ENCODE data around the gene MYOZ1.
A peak's percentile ranks its signal among the peaks of the same experiment; 100 is the strongest.
"Not testable (repeated sequence)": the region's sequence is repeated elsewhere in the genome, so short reads cannot be mapped to it uniquely, and the experiment has no call there.

MYOZ1 gene

DNA sequence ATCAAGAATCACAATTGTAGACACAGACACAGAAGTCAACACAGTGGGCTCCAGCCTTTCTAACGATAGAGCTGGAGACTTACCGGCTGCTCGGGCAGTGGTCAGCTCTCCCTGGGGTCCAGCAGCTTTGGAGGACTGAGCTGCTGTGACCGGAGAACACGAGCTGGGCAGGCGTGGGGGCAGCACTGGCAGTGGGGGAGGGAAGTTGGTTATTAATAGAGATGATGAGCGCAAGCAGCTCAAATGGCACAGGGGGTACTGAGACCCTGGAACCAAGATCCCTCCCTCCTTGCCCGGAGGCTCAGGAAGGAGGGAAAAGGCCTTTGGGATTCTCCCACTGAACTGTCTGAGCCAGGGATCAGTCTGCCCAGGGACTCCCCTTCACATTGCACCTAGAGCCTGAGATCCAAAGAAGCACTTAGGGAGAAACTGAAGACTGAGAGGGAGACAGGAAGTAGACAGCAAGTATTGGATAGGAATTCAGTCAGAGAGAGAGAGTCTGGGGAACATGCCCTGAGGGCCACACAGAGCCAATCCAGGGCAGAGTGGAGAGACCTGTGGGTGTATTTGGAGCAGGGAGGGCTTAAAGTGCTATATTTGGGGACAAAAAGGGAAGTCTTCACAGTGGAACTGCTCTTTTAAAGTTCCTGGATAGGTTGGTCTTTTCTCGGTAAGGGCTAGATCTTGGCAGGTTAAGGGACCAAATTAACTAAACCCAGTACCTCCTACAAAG, at the start of gene MYOZ1:
Gene MYOZ1 (minus strand): TSS at position 147 of the 733 bp plus-strand sequence. CDS start 1,457 bp downstream, outside the sequence.
- peak; percentile 7 for DNase-seq (ENCODE audit: low spot score)

DNA sequence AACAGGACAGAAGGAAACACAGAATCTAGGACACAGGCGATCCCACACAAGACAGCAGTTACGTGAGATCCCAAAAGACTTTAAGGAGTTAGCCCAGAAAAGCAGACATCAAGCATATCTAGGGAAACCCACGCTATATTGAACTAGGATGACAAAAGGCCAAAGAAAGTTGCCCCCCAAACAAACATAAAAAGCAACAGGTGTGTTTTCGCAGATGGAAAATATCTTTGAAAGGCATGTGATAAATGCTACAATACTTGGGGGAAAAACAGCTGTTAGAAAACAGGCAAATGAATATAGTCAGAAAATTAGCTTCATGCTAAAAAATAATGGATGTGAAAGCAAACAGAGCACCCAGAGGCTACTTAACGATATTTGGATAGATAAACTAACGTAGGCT, 49.5 kb upstream of the MYOZ1 start:
- not testable (repeated sequence) for DNase-seq (ENCODE audit: low spot score)

DNA sequence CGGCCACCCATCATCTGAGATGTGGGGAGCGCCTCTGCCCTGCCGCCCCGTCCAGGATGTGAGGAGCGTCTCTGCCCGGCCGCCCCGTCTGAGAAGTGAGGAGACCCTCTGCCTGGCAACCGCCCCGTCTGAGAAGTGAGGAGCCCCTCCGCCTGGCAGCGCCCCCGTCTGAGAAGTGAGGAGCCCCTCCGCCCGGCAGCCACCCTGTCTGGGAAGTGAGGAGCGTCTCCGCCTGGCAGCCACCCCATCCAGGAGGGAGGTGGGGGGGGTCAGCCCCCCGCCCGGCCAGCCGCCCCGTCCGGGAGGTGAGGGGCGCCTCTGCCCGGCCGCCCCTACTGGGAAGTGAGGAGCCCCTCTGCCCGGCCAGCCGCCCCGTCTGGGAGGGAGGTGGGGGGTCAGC, 48.3 kb upstream of the MYOZ1 start:
- not testable (repeated sequence) for DNase-seq (ENCODE audit: low spot score)

GRCh38 chr10:73687641-73688040, 46.4 kb upstream of the MYOZ1 start:
- DNase-seq (ENCODE audit: low spot score): not testable (repeated sequence)

- not testable (repeated sequence) for DNase-seq (ENCODE audit: low spot score)
Observed at GRCh38 chr10:73674546-73674945, 33.3 kb upstream of the MYOZ1 start.

GRCh38 chr10:73668378-73668777, 27.1 kb upstream of the MYOZ1 start:
- DNase-seq (ENCODE audit: low spot score): not testable (repeated sequence)

- not testable (repeated sequence) for DNase-seq (ENCODE audit: low spot score)
Observed at GRCh38 chr10:73666153-73666809, 25.0 kb upstream of the MYOZ1 start.

DNA sequence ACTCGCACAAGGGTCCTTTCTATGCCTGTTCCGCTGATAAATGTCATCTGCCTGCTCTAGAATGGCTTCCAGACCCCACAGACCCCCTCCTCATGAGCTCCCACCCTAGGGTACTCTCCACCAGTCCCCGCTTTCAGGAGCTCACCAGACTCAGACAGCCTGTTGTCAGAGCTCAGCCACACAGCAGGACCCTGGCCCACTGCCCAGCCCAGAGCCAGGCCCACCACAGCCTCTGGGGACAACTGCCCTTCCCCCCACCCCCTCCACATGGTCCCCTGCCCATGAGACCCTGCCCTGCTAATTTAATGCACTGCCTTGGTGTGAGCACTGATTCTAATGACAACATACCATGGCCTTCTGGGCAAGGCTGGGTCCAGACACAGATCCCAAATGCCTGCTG, 24.3 kb upstream of the MYOZ1 start:
- not testable (repeated sequence) for DNase-seq (ENCODE audit: low spot score)

DNA sequence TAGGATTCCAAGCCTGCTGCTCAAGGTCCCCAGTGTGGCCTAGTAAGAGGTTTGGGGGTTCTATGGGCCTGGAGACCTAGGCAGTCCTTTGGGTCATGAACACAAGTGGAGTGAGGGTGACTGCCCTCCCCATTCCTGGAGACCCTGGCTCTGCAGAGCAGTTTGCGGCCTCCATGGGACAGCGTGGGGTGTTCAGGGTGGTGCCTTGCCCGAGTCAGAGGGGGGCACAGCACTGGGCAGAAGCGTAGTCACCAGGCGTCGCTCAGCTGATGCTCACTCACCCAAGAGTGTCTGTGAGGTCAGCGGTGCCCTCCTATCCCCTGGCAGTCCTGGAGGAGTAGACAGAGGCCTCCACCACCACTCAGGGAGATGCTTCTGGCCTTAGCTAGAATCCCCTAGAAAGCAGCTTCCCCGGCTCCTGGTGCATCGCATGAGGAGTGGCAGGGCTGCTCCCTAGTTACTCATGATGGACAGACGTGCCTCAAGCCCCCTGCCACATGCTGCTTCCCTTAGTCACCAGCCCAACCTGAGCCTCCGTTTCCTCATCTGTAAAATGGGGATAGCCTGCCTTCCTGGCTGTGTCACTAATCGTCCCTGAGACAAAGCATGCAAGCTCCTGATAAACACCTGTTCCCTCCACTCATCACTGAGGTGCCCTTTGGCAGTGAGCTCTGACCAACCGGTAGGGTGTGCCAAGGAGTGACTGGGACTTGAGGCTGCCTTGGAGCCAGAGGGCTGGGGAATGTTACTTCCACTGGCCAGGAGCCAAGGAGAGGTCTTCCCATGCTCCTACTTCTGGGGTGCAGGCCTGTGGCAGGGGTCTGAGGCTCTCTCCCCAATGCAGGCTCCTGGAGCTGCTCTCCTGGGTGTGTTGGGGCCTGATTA, 23.1 kb upstream of the MYOZ1 start:
- DNase-seq (ENCODE audit: low spot score): not testable (repeated sequence)

GRCh38 chr10:73663621-73664020, 22.3 kb upstream of the MYOZ1 start:
- not testable (repeated sequence) for DNase-seq (ENCODE audit: low spot score)

- DNase-seq (ENCODE audit: low spot score): not testable (repeated sequence)
Observed at GRCh38 chr10:73662705-73663104, 21.4 kb upstream of the MYOZ1 start.

DNA sequence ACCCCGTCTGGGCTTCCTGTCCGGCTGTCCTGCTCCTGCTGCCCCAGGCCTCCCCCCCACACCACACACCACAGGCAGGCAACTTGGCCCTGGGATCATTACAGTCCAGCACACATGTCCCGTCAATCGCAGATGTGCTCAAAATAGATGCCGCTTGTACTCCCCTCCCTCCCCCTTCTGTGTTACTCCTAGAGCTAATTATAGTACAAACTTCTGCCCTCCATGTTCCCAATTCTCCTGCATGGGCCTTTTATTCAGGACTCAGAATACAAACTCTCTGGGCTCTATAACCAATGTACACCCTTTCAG, 14.7 kb upstream of the MYOZ1 start, which contains the start of gene SYNPO2L:
Gene SYNPO2L (minus strand): TSS at position 40 of the 309 bp plus-strand sequence. CDS start 107 bp downstream, outside the sequence.
- DNase-seq (ENCODE audit: low spot score): no peak

DNA sequence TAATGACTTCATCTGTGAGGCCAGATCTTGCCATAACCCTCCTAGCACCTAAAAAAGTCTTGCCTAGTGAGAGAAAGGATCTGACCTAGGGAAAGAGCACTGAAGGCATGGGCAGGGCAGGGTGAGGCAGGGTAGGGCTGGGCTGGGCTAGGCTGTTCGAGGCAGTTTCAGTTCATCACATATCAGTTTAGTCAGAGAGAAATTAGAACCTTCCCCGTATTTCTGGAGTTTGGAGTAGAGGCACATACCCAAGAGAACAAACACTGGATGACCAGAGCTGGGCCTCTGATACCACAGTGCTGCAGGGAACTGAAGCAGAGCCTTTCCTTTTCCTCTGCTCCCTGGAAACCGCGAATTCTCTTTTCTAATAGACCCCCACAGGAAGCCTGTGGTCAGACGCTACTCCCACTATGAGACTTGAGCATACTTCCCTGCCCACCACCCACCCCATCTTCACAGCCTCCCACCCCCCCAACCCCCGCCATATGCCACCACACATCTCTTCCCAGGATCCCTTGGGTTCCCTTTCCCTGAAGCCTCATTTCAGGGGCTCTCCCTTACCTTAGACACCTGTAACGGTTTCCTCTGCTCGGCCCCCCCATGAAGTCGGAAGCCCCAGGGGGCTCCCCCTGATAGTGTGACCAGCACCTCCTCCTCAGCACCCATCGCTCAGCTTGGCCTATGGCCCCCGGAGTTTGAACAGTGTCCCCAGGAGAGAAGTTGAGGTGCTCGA, 14.1 kb upstream of the MYOZ1 start:
- DNase-seq (ENCODE audit: low spot score): no peak

- DNase-seq (ENCODE audit: low spot score): peak; percentile 56
Observed at GRCh38 chr10:73653701-73654100, 12.4 kb upstream of the MYOZ1 start.

DNA sequence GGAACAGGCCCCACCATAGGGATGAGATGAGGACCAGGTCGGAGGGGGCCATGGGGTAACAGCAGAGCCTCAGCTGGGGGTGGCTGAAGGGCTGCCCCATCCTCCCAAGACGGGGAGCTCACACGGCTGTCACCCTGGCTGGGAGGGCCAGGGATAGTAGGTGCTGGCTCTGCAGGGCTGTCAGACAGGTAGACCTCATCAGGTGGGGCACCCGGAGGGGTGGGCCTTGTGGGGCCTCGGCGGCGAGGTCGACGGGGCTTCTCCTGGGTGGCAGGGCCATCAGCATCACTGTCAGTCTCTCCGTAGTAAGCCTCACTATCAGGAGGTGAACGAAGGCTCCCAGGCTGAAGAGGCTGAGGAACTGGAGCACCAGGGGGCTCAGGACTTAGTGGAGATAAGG, 11.9 kb upstream of the MYOZ1 start:
- peak; percentile 2 for DNase-seq (ENCODE audit: low spot score)

- DNase-seq (ENCODE audit: low spot score): peak; percentile 2
Observed at GRCh38 chr10:73650537-73651331, 9.5 kb upstream of the MYOZ1 start.

- peak; percentile 1 for DNase-seq (ENCODE audit: low spot score)
Observed at GRCh38 chr10:73649876-73650536, 8.7 kb upstream of the MYOZ1 start.

DNA sequence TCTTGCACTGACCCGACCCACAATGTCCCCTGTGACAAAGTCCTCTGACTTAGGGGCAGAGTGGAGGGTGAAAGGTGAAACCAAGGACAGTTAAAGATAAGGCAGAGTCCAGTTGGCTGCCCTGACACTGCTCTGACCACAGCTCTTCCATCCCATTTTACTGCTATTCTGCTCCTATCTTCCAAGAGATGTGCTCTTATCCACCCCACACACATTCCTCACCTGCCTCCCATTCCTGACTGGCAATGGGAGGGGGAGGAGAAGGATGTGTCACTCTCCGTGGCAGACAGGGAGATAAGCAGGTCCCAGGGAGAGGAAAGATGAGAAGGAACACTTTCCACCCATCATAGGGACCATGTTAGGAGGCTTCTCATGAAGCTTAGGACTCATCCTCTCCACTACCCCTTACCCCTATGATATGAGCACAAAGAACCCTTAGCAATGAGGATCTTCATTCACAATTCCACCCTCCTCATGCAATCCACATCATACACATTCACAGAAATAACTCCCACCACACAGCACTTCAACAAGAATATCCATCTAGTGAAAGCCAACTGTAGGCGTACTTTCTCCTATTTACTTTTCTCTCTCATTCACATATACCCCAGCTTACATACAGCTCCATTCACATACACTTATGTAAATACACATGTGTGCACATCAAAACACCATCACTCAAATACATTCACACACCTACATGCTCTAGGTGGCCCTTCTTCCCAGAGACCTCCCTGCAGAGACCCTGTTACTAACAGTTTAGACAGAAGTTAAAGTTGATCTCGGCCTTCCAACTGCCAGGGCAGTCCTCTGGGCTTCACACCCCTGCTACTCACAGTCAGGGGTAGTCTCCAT, 7.9 kb upstream of the MYOZ1 start:
- peak; percentile 32 for DNase-seq (ENCODE audit: low spot score)

DNA sequence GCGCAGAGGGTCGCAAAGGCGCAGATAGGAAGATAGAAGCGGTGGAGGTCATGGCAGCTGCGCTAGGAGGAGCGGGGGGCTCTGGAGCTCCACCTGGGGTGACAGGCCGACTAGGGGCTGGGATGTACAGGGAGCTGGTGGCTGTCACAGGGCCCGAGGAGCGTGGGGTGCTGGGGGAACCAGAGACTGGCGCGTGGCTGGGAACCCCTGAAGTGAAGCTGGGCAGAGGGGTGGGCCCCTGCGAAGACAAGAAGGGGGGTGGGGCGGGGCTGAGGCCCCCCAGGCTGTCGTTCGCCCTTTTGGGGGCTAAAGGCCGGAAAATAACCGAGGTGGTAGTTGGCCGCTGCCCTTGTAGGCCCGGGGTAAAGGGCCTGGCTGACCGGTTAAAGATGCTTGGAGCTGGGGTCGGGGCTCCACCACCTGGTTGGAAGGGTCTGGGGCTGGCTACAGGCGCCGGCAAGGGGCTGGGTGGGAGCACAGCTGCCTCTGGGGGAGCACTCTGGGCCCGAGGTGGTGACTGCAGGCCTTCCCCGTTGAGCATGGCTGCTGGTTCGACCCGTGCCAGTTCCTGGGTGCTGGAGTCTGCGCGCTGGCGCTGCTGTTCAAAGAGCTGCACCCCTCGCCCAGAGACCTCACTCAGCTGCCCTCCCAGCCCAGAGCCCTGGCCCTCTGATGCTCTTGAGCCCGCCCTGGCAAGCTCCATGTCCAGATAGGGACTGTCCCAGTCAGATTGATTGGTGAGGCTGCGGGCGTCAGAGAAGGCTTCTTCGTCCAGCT, 6.8 kb upstream of the MYOZ1 start:
- DNase-seq (ENCODE audit: low spot score): peak; percentile 3

Data from HuH-7.5 (cell line).